ENCODE measurements around the gene LIMS1. TPM values are rescaled to one million over a fixed set of nuclear protein-coding genes. Genes with fewer than 3 reads are reported as not detected.

LIMS1 gene
- total and polyA plus RNA-seq, 3 donors from 2014 or later = 44.8 to 110 (median 94.1) TPM

- Histone ChIP-seq H3K9me3 (no peaks in the 10 kb centered on the region), H3K27ac (no peak overlapping the region), H3K36me3 (ENCODE audit: low read depth, missing control alignments) (no peaks in the 10 kb centered on the region), H3K4me3 (no peak overlapping the region), H3K4me1 (peaks cover 13% of the 10 kb centered on the region), H3K27me3 (no peaks in the 10 kb centered on the region)
- intact Hi-C loops (cut with DNase I; ENCODE audit: low total_unique reads) = no loop called here
- DNase-seq = peak; percentile 73
- WGBS, 2 donors = 53 to 56% methylated on average over 4 of the region's 4 CpGs
- TF ChIP-seq POLR2A (IDR thresholded peaks at IDR 0.05) = no peak
- peak; percentile 54 to 84 (median 65) for TF ChIP-seq CTCF (IDR thresholded peaks at IDR 0.05)
Measured at GRCh38 chr2:108583903-108584520, 49.7 kb downstream of the LIMS1 start.

GRCh38 chr2:108585436-108585835, 51.2 kb downstream of the LIMS1 start:
- no peaks in the 10 kb centered on the region for H3K9me3 ChIP-seq
- H3K4me3 ChIP-seq = no peak overlapping the region
- TF ChIP-seq POLR2A (IDR thresholded peaks at IDR 0.05) = no peak
- TF ChIP-seq CTCF (IDR thresholded peaks at IDR 0.05) = no peak
- WGBS, 2 donors = 82 to 93% methylated on average over 4 of the region's 4 CpGs
- H3K4me1 ChIP-seq = peaks cover 13% of the 10 kb centered on the region
- intact Hi-C loops (cut with DNase I; ENCODE audit: low total_unique reads) = no loop called here
- DNase-seq = no peak
- H3K36me3 ChIP-seq (ENCODE audit: low read depth, missing control alignments) = no peaks in the 10 kb centered on the region
- no peaks in the 10 kb centered on the region for H3K27me3 ChIP-seq
- H3K27ac ChIP-seq = no peak overlapping the region

- no peaks in the 10 kb centered on the region for H3K36me3 ChIP-seq (ENCODE audit: low read depth, missing control alignments)
- no peak for TF ChIP-seq POLR2A (IDR thresholded peaks at IDR 0.05)
- TF ChIP-seq CTCF (IDR thresholded peaks at IDR 0.05) = no peak
Measured at GRCh38 chr2:108586116-108586515, 51.8 kb downstream of the LIMS1 start.

GRCh38 chr2:108586631-108587030, 52.4 kb downstream of the LIMS1 start:
- Histone ChIP-seq H3K27me3 (no peaks in the 10 kb centered on the region), H3K4me1 (peaks cover 13% of the 10 kb centered on the region), H3K27ac (peak overlapping the region in 1 of 2 donors; percentile 55), H3K9me3 (no peaks in the 10 kb centered on the region), H3K36me3 (ENCODE audit: low read depth, missing control alignments) (no peaks in the 10 kb centered on the region), H3K4me3 (no peak overlapping the region)
- no peak for TF ChIP-seq POLR2A (IDR thresholded peaks at IDR 0.05)
- no peak for TF ChIP-seq CTCF (IDR thresholded peaks at IDR 0.05)
- WGBS, 2 donors = 39 to 55% methylated on average over 5 of the region's 5 CpGs
- DNase-seq = no peak
- intact Hi-C loops (cut with DNase I; ENCODE audit: low total_unique reads) = no loop called here

More at GRCh38 chr2:108586116-108586515, 51.8 kb downstream of the LIMS1 start:
- intact Hi-C loops (cut with DNase I; ENCODE audit: low total_unique reads) = no loop called here
- Histone ChIP-seq H3K4me3 (no peak overlapping the region), H3K27ac (no peak overlapping the region), H3K4me1 (peaks cover 13% of the 10 kb centered on the region), H3K27me3 (no peaks in the 10 kb centered on the region), H3K9me3 (no peaks in the 10 kb centered on the region)
- WGBS, 2 donors = 94 to 95% methylated on average over 7 of the region's 7 CpGs
- no peak for DNase-seq

GRCh38 chr2:108587621-108588020, 53.4 kb downstream of the LIMS1 start:
- H3K36me3 ChIP-seq (ENCODE audit: low read depth, missing control alignments) = no peaks in the 10 kb centered on the region
- no peak overlapping the region for H3K4me3 ChIP-seq
- intact Hi-C loops (cut with DNase I; ENCODE audit: low total_unique reads) = no loop called here
- DNase-seq = no peak
- WGBS, 2 donors = 50 to 55% methylated on average over 5 to 6 of the region's 6 CpGs
- H3K4me1 ChIP-seq = peaks cover 13% of the 10 kb centered on the region
- H3K27me3 ChIP-seq = no peaks in the 10 kb centered on the region
- TF ChIP-seq POLR2A (IDR thresholded peaks at IDR 0.05) (no peak), CTCF (IDR thresholded peaks at IDR 0.05) (no peak)
- no peaks in the 10 kb centered on the region for H3K9me3 ChIP-seq
- peak overlapping the region in 1 of 2 donors; percentile 53 for H3K27ac ChIP-seq
